Measurements from ENCODE around the gene SHC2. TPM values are rescaled to one million over a fixed set of nuclear protein-coding genes. Genes with fewer than 3 reads are reported as not detected.
"Not testable (repeated sequence)": the region's sequence is repeated elsewhere in the genome, so short reads cannot be mapped to it uniquely, and the experiment has no call there.

The SHC2 gene
- total RNA-seq, 1 donor from 2014 or later: 2.1 TPM

GRCh38 chr19:399370-399769 is 61.5 kb downstream of the SHC2 start:
- no peak for TF ChIP-seq CTCF (conservative IDR thresholded peaks at IDR 0.05; ENCODE audit: low read depth, low read length)

GRCh38 chr19:398719-399118 is 62.1 kb downstream of the SHC2 start:
- H3K4me3 ChIP-seq (ENCODE audit: low read depth, low read length): no peak overlapping the region
- no peak for TF ChIP-seq CTCF (conservative IDR thresholded peaks at IDR 0.05; ENCODE audit: low read depth, low read length)
- DNase-seq (ENCODE audit: low read depth): no peak

More at GRCh38 chr19:399370-399769, 61.5 kb downstream of the SHC2 start:
- H3K4me3 ChIP-seq (ENCODE audit: low read depth, low read length): no peak overlapping the region
- no peak for DNase-seq (ENCODE audit: low read depth)

- H3K4me3 ChIP-seq (ENCODE audit: low read depth, low read length): no peak overlapping the region
- TF ChIP-seq CTCF (conservative IDR thresholded peaks at IDR 0.05; ENCODE audit: low read depth, low read length): no peak
- DNase-seq (ENCODE audit: low read depth): no peak
Measured at GRCh38 chr19:397941-398706, 62.7 kb downstream of the SHC2 start.

GRCh38 chr19:397321-397720 is 63.5 kb downstream of the SHC2 start:
- TF ChIP-seq CTCF (conservative IDR thresholded peaks at IDR 0.05; ENCODE audit: low read depth, low read length): no peak
- no peak for DNase-seq (ENCODE audit: low read depth)
- H3K4me3 ChIP-seq (ENCODE audit: low read depth, low read length): no peak overlapping the region

GRCh38 chr19:395467-395866 is 65.4 kb downstream of the SHC2 start:
- no peak for DNase-seq (ENCODE audit: low read depth)
- no peak for TF ChIP-seq CTCF (conservative IDR thresholded peaks at IDR 0.05; ENCODE audit: low read depth, low read length)
- H3K4me3 ChIP-seq (ENCODE audit: low read depth, low read length): no peak overlapping the region

- H3K4me3 ChIP-seq (ENCODE audit: low read depth, low read length); DNase-seq (ENCODE audit: low read depth): not testable (repeated sequence)
Measured at GRCh38 chr19:394857-395256, 66.0 kb downstream of the SHC2 start.

GRCh38 chr19:393560-393959 is 67.3 kb downstream of the SHC2 start:
- DNase-seq (ENCODE audit: low read depth); H3K4me3 ChIP-seq (ENCODE audit: low read depth, low read length): not testable (repeated sequence)

- no peak for TF ChIP-seq CTCF (conservative IDR thresholded peaks at IDR 0.05; ENCODE audit: low read depth, low read length)
- H3K4me3 ChIP-seq (ENCODE audit: low read depth, low read length): no peak overlapping the region
- DNase-seq (ENCODE audit: low read depth): no peak
Measured at GRCh38 chr19:392375-392970, 68.4 kb downstream of the SHC2 start.

Data from epithelial cell of proximal tubule (primary cell).